DND-41 (cell line): ENCODE results near the gene NLRP6.
A peak's percentile ranks its signal among the peaks of the same experiment; 100 is the strongest.

Source experiments
- ATAC-seq: fragments of 200-7000 bp; cut with Tn5 transposase; 3 replicates; pipeline ENCODE4 v1.9.1; 2021; ENCODE audit warnings: low read depth; ENCODE audit not compliant: insufficient read depth
- DNase-seq: peaks from one replicate; pipeline ENCODE4 v3.0.0-alpha.2; 2020
- H2AFZ ChIP-seq: 2 replicates; pipeline ENCODE4 v1.6.0; 2012; ENCODE audit warnings: low read depth, low read length
- H3K27ac ChIP-seq: 2 replicates; pipeline ENCODE4 v1.5.1; 2012; ENCODE audit warnings: low read length, inconsistent platforms
- H3K27me3 ChIP-seq: fragments of 200-600 bp; sonication (generic); 2 replicates; pipeline ENCODE4 v1.6.0; 2012; ENCODE audit warnings: low read length, mild to moderate bottlenecking, inconsistent platforms; ENCODE audit not compliant: insufficient read depth, poor library complexity
- H3K36me3 ChIP-seq: 2 replicates; pipeline ENCODE4 v1.5.1; 2012; ENCODE audit warnings: low read length, inconsistent platforms; ENCODE audit not compliant: insufficient read depth
- H3K4me1 ChIP-seq: 2 replicates; pipeline ENCODE4 v1.5.1; 2012; ENCODE audit warnings: mild to moderate bottlenecking, low read length; ENCODE audit not compliant: insufficient read depth
- H3K4me2 ChIP-seq: 2 replicates; pipeline ENCODE4 v1.6.0; 2012; ENCODE audit warnings: mild to moderate bottlenecking, moderate library complexity, low read length, inconsistent platforms; ENCODE audit not compliant: insufficient read depth
- H3K4me3 ChIP-seq, 2 experiments: fragments of 200-600 bp in 1 of 2; shearing (Covaris generic) in 1 of 2; 2 replicates each; pipeline ENCODE4 v1.5.1; 2012 to 2016; ENCODE audit warnings: inconsistent platforms in 2 of 2, low read length in 2 of 2, mild to moderate bottlenecking in 2 of 2, low read depth in 1 of 2, moderate library complexity in 1 of 2
- H3K79me2 ChIP-seq: 2 replicates; pipeline ENCODE4 v1.6.0; 2012; ENCODE audit warnings: low read length, inconsistent platforms; ENCODE audit not compliant: insufficient read depth
- H3K9ac ChIP-seq: 2 replicates; pipeline ENCODE4 v1.6.0; 2012; ENCODE audit warnings: low read depth, mild to moderate bottlenecking, inconsistent platforms, low read length, moderate library complexity
- H3K9me3 ChIP-seq: 2 replicates; pipeline ENCODE4 v1.5.1; 2012; ENCODE audit warnings: low read length, moderate library complexity, mild to moderate bottlenecking, inconsistent platforms; ENCODE audit not compliant: insufficient read depth, severe bottlenecking
- H4K20me1 ChIP-seq: 2 replicates; pipeline ENCODE4 v1.6.0; 2012; ENCODE audit warnings: low read length; ENCODE audit not compliant: insufficient read depth
- CTCF ChIP-seq: IDR thresholded peaks from 2 replicates; pipeline ENCODE4 v1.5.1; 2012; ENCODE audit warnings: borderline replicate concordance, low read length, moderate library complexity, mild to moderate bottlenecking; ENCODE audit not compliant: poor library complexity, severe bottlenecking; ENCODE audit errors: extremely low read depth
- EZH2 ChIP-seq: IDR thresholded peaks from 3 replicates; pipeline ENCODE4 v1.6.1; 2012; ENCODE audit warnings: borderline replicate concordance, low read depth, mild to moderate bottlenecking, moderate library complexity, low read length, inconsistent platforms; ENCODE audit not compliant: severe bottlenecking

The NLRP6 gene

DNA sequence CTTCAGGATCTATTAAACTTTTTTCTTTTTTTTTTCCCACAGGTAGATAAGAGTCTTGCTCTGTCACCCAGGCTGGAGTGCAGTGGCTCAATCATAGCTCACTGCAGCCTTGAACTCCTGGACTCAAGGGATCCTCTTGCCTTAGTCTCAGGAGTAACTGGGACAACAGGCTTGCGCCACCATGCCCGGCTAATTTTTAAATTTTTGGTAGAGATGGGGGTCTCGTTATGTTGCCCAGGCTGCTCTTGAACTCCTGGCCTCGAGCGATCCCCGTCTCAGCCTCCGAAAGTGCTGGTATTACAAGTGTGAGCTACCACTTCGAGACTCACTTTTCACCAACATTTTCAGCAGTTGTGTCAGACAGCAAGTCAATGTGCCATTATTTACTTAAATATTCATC is 43.0 kb upstream of the NLRP6 start:
- no peak for ATAC-seq
- H3K4me3 ChIP-seq: peak overlapping the region; percentile 24 to 73; a peak in 3 of 4 replicates
- no peak overlapping the region for H2AFZ ChIP-seq
- peaks cover 37% of the 10 kb centered on the region for H3K4me1 ChIP-seq
- peak overlapping the region; percentile 64 for H3K9ac ChIP-seq
- H3K79me2 ChIP-seq: peaks cover 42% of the 10 kb centered on the region
- H4K20me1 ChIP-seq: peaks cover 17% of the 10 kb centered on the region
- peaks cover 20% of the 10 kb centered on the region for H3K36me3 ChIP-seq
- H3K4me2 ChIP-seq: peak overlapping the region; percentile 92
- peak overlapping the region; percentile 65 for H3K27ac ChIP-seq
- no peak for DNase-seq
- no peaks in the 10 kb centered on the region for H3K9me3 ChIP-seq
- no peaks in the 10 kb centered on the region for H3K27me3 ChIP-seq
- TF ChIP-seq CTCF: no peak
- no peak for TF ChIP-seq EZH2

DNA sequence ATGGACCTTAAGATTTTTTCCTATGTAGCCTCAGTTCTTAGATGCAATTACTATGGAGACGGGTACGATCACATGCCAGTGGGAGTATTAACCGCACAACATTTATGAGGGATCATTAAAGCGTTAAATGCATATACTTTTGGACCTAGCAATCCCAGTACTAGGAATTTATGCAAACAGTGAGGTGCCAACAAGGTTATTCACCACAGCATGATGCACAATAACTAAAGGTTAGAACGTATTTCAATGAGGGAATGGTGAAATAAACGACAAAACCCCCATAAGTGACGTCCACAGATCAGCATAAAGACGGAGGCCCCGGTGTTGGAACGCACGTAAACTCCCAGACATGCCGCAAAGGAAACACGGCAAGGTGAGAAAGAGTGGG is 42.6 kb upstream of the NLRP6 start:
- TF ChIP-seq EZH2: no peak
- no peak for TF ChIP-seq CTCF
- Histone ChIP-seq H3K4me2 (peak overlapping the region; percentile 92), H4K20me1 (peaks cover 17% of the 10 kb centered on the region), H3K36me3 (peaks cover 20% of the 10 kb centered on the region), H3K4me3 (peak overlapping the region; percentile 24 to 73; a peak in 3 of 4 replicates), H3K4me1 (peaks cover 40% of the 10 kb centered on the region), H3K27me3 (no peaks in the 10 kb centered on the region), H3K9me3 (no peaks in the 10 kb centered on the region), H3K9ac (peak overlapping the region; percentile 64), H2AFZ (peak overlapping the region; percentile 69), H3K27ac (peak overlapping the region; percentile 65), H3K79me2 (peaks cover 46% of the 10 kb centered on the region)
- peak; percentile 14 for ATAC-seq
- no peak for DNase-seq

- peaks cover 17% of the 10 kb centered on the region for H4K20me1 ChIP-seq
- H3K4me1 ChIP-seq: peaks cover 40% of the 10 kb centered on the region
- H3K4me3 ChIP-seq: peak within 1 kb of the TSS; percentile 76 to 86
- H3K4me2 ChIP-seq: peak within 1 kb of the TSS; percentile 92
- H3K9me3 ChIP-seq: no peaks in the 10 kb centered on the region
- H2AFZ ChIP-seq: peak within 1 kb of the TSS; percentile 78
- no peak for TF ChIP-seq EZH2
- peak; percentile 12 for TF ChIP-seq CTCF
- H3K79me2 ChIP-seq: peaks cover 51% of the 10 kb centered on the region
- H3K9ac ChIP-seq: peak within 1 kb of the TSS; percentile 76
- H3K36me3 ChIP-seq: peaks cover 25% of the 10 kb centered on the region
- ATAC-seq (peak; percentile 79), DNase-seq (peak; percentile 84)
- H3K27ac ChIP-seq: peak within 1 kb of the TSS; percentile 84
- no peaks in the 10 kb centered on the region for H3K27me3 ChIP-seq
Observed at GRCh38 chr11:235997-236773, 42.0 kb upstream of the NLRP6 start, which contains the start of gene SIRT3. Gene SIRT3 (minus strand): TSS chr11:236342. CDS start chr11:236328, 14 bp downstream.
